C4-2B (cell line): ENCODE results near the gene ATP6V1B1.

Source experiments
- H3K27ac ChIP-seq: fragments of 450-650 bp; 2 replicates; pipeline ENCODE4 v1.5.1; 2017
- ZFX ChIP-seq: fragments of 450-650 bp; IDR thresholded peaks from 2 replicates; pipeline ENCODE4 v1.6.1; 2017
- TF ChIP-seq, protein P1 (sequence below): fragments of 450-650 bp; conservative IDR thresholded peaks from 2 replicates; pipeline ENCODE4 v1.5.1; 2017; ENCODE audit warnings: mild to moderate bottlenecking

The ATP6V1B1 gene

DNA sequence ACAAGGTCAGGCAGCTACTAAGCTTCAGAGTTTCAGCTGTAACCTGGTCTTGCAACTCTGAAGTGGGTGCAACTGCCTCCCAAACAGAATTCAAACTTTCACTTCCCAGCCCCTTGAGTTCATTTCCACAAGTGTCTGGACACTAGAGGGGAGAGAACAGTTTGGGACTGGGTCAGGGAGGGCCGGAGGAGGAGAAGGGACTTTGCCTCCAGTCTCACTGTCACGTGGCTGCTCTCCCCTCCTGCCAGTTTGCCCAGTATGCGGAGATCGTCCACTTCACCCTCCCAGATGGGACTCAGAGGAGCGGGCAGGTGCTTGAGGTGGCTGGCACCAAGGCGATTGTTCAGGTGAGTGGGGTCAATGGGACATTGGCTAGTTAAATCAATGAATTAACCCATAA is 22.1 kb downstream of the ATP6V1B1 start:
- no peak for TF ChIP-seq ZFX
- TF ChIP-seq, protein P1, sequence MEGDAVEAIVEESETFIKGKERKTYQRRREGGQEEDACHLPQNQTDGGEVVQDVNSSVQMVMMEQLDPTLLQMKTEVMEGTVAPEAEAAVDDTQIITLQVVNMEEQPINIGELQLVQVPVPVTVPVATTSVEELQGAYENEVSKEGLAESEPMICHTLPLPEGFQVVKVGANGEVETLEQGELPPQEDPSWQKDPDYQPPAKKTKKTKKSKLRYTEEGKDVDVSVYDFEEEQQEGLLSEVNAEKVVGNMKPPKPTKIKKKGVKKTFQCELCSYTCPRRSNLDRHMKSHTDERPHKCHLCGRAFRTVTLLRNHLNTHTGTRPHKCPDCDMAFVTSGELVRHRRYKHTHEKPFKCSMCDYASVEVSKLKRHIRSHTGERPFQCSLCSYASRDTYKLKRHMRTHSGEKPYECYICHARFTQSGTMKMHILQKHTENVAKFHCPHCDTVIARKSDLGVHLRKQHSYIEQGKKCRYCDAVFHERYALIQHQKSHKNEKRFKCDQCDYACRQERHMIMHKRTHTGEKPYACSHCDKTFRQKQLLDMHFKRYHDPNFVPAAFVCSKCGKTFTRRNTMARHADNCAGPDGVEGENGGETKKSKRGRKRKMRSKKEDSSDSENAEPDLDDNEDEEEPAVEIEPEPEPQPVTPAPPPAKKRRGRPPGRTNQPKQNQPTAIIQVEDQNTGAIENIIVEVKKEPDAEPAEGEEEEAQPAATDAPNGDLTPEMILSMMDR = no peak
- H3K27ac ChIP-seq = no peak overlapping the region

DNA sequence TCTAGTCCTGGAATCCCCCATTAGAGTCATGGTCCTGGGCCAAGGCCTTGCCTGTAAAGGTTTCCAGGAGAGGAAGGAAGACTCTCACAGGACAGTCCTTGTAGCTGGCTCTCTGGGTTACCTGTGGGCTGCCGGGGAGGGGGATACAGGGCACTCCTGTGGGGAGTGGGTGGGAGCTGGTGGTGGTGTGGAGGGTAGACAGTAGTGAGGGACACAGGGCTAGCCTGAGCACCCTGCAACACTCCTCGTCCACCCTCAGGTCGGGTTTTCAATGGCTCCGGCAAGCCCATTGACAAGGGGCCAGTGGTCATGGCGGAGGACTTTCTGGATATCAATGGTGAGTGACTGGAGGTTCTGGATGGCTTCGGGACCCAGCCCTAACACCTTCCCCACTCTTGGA is 23.1 kb downstream of the ATP6V1B1 start:
- TF ChIP-seq, protein P1 = no peak
- no peak for TF ChIP-seq ZFX
- H3K27ac ChIP-seq = no peak overlapping the region

DNA sequence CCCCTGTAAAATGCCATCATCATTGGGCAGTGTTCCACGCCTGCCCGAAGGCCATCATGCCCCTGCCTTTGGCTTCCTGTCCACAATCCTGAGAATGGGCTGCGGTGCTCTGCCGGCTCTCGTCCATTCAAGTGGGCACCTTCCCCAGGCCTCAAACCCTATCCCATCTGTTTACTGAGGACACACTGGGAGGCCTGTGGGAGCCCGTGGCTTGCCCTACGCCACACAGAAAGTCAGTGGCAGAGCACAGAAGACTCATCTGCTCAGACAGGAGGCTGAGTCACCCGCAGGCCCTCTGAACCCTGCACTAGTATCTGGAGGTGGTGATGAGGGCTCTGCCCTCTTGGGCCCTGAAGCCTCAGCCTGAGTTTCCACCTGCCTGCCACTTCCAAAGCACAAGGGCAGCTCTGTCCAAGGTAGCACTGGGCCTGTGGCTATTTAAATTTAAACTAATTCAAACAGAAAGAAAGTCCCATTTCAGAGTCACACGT is 23.6 kb downstream of the ATP6V1B1 start:
- no peak overlapping the region for H3K27ac ChIP-seq
- TF ChIP-seq, protein P1 = no peak
- no peak for TF ChIP-seq ZFX

DNA sequence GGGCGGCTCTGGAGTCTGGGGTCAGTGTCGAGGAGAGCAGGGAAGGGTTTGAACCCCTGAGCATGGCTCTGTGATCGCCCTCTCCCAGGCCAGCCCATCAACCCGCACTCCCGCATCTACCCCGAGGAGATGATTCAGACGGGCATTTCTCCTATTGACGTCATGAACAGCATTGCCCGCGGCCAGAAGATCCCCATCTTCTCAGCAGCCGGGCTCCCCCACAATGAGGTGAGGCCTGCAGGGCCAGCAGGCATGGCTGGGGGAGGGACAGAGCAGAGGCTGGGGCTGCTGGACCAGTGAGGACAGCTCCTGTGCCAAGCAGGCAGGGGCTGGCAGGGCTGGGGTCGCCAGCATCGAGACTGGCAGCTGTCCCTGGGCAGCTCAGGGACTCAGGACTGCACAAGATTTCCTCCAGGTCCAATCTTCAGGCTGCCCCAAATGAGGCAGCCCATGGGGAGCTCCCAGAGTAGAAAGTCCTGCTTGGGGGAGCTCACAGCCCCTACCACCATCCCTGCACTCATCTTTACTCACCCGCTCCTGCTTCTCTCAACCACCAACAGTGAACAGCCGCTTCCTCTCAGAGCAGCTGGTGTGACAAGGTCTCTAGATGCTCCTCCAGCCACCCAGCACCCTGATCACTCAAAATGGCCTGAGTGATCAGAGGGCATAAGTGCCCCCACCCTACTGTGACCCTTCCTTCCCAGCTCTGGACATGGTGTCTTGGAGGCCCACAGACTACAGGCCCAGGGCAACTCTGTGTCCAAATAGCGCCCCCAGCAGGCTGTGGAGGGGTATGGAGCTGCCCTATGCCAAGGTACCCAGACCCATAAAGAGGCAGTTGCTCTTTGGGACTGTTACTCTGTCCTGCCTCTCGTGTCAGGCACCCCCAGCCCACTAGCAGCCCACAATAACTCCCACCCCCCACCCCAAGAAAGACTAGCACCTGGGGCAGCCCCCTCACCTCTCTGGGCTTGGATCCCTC is 24.4 kb downstream of the ATP6V1B1 start:
- H3K27ac ChIP-seq = no peak overlapping the region
- TF ChIP-seq, protein P1 = no peak; the same call in 1 of the 2 replicates
- TF ChIP-seq ZFX = no peak

DNA sequence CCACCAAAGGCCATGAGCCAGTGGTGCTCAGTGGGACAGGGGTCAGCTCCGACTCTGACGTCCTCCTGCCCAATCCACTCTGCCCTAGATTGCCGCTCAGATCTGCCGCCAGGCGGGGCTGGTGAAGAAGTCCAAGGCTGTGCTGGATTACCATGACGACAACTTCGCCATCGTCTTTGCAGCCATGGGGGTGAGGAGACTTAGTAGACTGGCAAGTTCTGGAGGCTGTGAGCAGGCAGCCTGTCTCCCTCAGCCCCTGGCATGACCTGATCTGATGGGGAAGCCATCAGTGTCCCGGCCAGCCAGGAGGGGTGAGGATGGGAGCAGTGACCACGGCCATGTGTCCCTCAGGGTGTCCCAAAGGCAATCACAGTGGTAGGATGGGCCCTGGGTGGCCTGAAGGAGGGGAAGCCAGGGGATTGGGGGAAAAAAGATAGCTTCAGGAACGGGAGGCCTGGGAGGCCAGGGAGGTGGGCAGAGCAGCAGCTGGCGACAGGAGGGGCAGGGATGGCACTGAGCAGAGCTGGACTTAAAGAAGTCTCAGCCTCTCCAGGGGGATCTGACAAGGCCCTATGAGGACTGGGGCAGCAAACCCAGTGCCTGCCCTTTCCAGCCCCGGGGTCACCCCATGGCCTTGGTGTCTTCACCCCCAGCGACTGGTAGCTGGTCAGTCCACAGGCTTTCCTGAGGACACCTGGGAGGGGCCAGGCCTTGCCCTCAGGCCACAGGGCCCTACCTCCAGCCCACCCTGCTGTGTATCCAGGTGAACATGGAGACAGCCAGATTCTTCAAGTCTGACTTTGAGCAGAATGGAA is 25.3 kb downstream of the ATP6V1B1 start:
- no peak overlapping the region for H3K27ac ChIP-seq
- no peak for TF ChIP-seq ZFX
- TF ChIP-seq, protein P1 = no peak

DNA sequence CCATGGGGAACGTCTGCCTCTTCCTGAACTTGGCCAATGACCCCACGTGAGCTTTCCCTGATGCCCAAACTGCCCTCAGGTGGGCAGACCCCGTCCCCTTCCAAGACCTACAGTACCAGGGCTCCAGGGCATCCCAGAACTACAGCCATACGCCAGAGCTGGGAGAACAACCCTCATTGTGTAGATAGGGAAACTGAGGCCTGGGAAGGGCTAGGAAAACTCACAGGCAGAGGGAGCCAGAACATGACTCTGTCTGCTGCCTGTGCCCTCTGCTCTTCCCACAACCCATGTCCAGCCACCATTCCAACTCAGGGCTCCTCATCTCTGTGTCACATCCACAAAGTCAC is 25.9 kb downstream of the ATP6V1B1 start:
- TF ChIP-seq, protein P1 = no peak
- no peak for TF ChIP-seq ZFX
- H3K27ac ChIP-seq = no peak overlapping the region
